ENCODE data around the gene USP5.

DNA sequence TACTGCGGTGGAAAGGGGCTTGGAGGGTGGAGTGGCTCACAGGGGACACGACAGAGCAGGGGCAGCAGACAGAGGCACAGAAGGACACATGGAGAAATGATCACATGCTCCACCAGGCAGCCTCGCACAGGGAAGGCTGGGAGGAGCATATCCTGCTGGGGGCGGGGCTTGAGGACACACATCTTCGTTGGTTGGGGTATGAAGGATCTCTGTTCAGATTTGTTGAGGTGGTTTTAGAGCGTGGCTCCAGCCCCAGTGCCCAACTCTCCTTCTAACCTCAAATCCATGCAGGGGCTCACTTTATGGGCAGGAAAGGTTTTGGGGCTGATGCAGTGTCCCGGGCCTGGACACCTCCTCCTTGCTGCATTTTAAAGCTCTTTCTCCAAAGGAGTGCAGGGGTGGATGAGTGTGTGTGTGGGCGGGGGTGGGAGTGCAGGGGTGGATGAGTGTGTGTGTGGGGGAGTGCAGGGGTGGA is 24.5 kb upstream of the USP5 start:
- TF ChIP-seq POLR2A (IDR thresholded peaks at IDR 0.05; ENCODE audit: low read depth, low read length) = no peak
- TF ChIP-seq POLR2AphosphoS5 (IDR thresholded peaks at IDR 0.05; ENCODE audit: low read depth, low read length) = no peak

All from GM12891 (cell line).